GM10248 (cell line): ENCODE results near the gene HDGFL2.
A peak's percentile ranks its signal among the peaks of the same experiment; 100 is the strongest.

Experiments
- CTCF ChIA-PET: fragments of 300-600 bp; sonication (Branson Sonifier 250); formaldehyde crosslinking; extraction: SDS; loops from one replicate; lab custom pipeline; 2021; ENCODE audit warnings: antibody characterized with exemption; lab: Yijun Ruan, JAX
- POLR2A ChIA-PET: fragments of 350-650 bp; sonication (Branson Sonifier 250); formaldehyde crosslinking; extraction: SDS; loops from one replicate; lab custom pipeline; 2020; ENCODE audit warnings: antibody characterized with exemption; lab: Yijun Ruan, JAX
- DNase-seq: peaks from one replicate; pipeline ENCODE4 v3.0.0; 2012; ENCODE audit errors: extremely low spot score
- CTCF ChIP-seq: IDR thresholded peaks from 2 replicates; pipeline ENCODE4 v1.5.1; 2012; ENCODE audit warnings: mild to moderate bottlenecking, low read depth; ENCODE audit errors: extremely low read depth, missing control alignments, control extremely low read depth

The HDGFL2 gene

GRCh38 chr19:4430760-4431159 is 41.3 kb upstream of the HDGFL2 start:
- DNase-seq, result no peak
- ChIA-PET CTCF (interaction anchor here (1.6 kb wide), 1 partner anchor 31 kb away, joined by 5 read pairs; the partner anchor contains the start of gene SH3GL1), POLR2A (no interaction called here)
- TF ChIP-seq CTCF, result no peak

- POLR2A ChIA-PET, result no interaction called here
- TF ChIP-seq CTCF, result no peak
- DNase-seq, result no peak
- CTCF ChIA-PET, result no interaction called here
These were observed 40.8 kb upstream of the HDGFL2 start for GRCh38 chr19:4431296-4431695.

- ChIA-PET CTCF (interaction anchor here (0.9 kb wide), 1 partner anchor 205 kb away, joined by 3 read pairs; no protein-coding TSS in a partner anchor), POLR2A (interaction anchor here (0.5 kb wide), 1 partner anchor 34 kb away, joined by 5 read pairs; no protein-coding TSS in a partner anchor)
- TF ChIP-seq CTCF, result no peak
- DNase-seq, result peak; percentile 76
These were observed 40.1 kb upstream of the HDGFL2 start for GRCh38 chr19:4431808-4432674.

GRCh38 chr19:4432918-4433506 is 39.1 kb upstream of the HDGFL2 start:
- TF ChIP-seq CTCF, result no peak
- ChIA-PET POLR2A (no interaction called here), CTCF (interaction anchor here (0.9 to 1.6 kb wide), 2 partner anchors 11 to 204 kb away, joined by 3 to 4 read pairs; no protein-coding TSS in a partner anchor)
- DNase-seq, result no peak

- DNase-seq, result no peak
- no peak for TF ChIP-seq CTCF
- CTCF ChIA-PET, result interaction anchor here (1.1 to 1.6 kb wide), 2 partner anchors 9 to 16 kb away, joined by 3 to 4 read pairs; no protein-coding TSS in a partner anchor
- POLR2A ChIA-PET, result interaction anchor here (0.6 kb wide), 1 partner anchor 26 kb away, joined by 6 read pairs; no protein-coding TSS in a partner anchor
These were observed 37.7 kb upstream of the HDGFL2 start for GRCh38 chr19:4434391-4434790.

GRCh38 chr19:4436231-4436630 is 35.9 kb upstream of the HDGFL2 start:
- CTCF ChIA-PET, result interaction anchor here (0.9 to 1.4 kb wide), 2 partner anchors 11 to 13 kb away, joined by 3 read pairs; no protein-coding TSS in a partner anchor
- TF ChIP-seq CTCF, result no peak
- DNase-seq, result no peak
- POLR2A ChIA-PET, result no interaction called here
